LoVo (cell line): ENCODE data around the gene ACER3.
A peak's percentile ranks its signal among the peaks of the same experiment; 100 is the strongest.

ENCODE experiments used
- DNase-seq: peaks from one replicate; pipeline ENCODE4 v3.0.0-alpha.2; 2016; ENCODE audit warnings: low spot score

The ACER3 gene

GRCh38 chr11:77059806-77060205 is 199.1 kb downstream of the ACER3 start:
- DNase-seq = no peak

DNA sequence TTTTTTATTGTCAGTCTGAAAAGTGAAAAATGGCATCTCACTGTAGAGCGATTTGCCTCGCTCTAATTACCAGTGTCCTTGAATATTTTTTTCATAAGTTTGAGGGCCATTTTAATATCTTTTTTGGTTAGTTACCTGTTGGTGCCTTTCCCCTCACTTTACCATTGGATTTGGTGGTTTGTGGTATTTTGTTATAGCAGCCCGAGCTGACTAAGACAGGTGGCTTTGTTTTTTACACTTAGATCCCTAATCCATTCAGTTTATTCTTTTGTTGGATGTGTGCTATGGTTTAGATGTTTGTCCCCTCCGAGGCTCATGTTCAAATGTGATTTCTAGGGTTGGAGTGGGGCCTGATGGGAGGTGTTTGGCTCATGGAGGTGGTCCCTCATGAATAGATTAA is 199.5 kb downstream of the ACER3 start:
- DNase-seq = no peak

- DNase-seq = peak; percentile 56
Observed at GRCh38 chr11:77061258-77061657, 200.5 kb downstream of the ACER3 start.

- DNase-seq = no peak
Observed at GRCh38 chr11:77062924-77063323, 202.2 kb downstream of the ACER3 start.

DNA sequence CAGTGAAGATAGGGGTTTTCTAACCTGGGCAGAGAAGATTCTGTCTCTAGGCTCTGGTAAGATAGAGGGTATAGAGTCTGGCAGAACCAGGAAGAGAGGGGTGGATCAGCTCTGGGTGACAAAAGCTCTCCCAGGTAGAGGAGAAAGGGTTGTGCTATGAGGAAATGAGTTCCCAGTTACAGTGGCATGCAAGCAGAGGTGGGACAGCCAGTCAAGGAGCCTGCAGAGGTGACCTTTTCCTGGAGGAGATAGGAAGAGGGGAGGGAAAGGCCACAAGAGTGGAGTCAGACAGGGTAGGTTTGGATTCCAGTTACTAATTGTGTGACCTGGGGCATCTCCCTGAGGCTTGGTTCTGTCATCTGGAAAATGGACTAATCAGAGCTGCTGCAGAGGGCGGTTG is 202.7 kb downstream of the ACER3 start:
- no peak for DNase-seq

- no peak for DNase-seq
Observed at GRCh38 chr11:77063861-77064260, 203.1 kb downstream of the ACER3 start.

- DNase-seq = no peak
Observed at GRCh38 chr11:77064648-77065217, 204.0 kb downstream of the ACER3 start.

GRCh38 chr11:77065878-77066228 is 205.1 kb downstream of the ACER3 start:
- no peak for DNase-seq

DNA sequence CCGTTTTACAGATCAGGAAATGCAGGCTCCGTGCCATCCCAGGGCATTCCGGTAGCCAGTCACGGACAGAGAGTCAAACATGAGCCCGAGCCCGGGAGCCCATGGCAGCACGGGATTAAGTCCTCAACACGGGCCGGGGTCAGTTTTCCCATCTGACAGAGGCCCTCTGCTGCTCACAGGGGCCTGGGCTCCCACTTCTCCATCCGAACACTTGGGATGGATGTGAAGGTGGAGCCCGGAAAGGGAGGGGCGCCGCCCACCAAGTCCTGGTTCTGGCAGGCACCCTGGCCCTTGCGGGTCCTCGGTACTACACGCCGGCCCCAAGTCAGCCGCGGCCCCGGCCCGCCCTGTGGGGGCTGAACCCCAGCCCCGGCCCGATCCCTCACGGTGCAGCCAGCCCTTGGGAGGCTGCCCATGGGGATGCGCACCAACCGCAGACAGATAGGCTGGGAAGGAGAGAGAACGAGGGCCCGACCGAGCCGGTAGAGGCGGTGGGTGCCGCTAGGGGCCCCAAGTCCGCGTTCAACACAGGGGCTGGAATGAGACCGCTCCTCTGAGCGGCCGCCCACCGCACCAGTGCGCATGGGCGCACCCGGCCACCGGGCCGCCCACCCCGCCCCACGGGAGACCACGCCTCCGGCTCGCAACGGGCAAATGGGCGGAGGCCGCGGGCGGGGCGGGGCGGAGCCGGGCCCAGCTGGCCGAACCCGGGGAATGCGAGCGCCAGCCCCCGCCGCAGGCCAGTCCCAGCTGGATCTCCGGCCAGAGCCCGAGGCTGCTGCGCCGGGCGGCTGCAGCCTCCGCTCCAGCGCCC is 205.7 kb downstream of the ACER3 start, which contains the start of gene CAPN5:
CAPN5 (plus strand) TSS at position 743 of the 814 bp plus-strand sequence. CDS start 17,916 bp downstream, outside the sequence.
- peak; percentile 92 for DNase-seq

- DNase-seq = no peak
Observed at GRCh38 chr11:77067861-77068443, 207.2 kb downstream of the ACER3 start.

DNA sequence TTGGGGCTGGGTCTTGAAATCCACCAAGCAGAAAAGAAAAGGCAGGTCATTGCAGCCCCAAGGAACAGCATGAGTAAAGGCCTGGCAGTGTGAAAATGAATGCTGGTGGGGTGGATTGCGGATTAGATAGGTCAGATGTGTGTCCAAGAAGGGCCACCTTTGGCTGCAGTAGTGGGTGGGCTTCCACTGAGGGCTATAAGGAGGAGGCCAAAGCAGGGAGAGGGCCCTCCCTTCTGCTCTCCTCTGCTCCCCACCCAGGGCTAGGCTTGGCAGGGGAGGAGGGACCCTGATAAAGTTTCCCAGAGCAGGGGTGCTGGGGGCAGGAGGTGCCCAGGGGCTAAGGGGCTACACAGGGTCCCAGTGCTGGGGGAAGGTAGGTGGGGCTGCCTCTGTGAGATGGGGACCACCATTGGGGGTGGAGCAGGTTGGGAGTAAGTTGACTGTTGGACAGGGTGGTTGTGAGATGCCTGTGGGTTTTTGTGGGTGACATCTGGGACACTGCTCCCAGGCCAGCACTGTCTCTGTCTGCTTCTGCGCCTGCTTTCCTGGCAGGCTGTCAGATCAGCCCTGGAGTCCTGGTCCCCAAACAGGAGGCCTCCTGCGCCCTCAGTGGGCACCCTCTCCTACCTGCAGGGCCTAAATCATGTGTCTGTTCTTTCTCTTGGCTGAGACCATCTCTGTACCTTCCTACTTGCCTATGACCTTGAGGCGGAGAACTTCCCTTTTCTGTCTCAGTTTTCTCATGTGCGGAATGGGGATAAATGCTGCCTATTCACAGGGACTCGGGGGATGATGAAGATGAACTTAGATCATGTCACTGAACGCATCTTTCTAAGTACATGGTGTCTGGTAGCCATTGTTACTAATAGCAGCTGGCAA is 208.0 kb downstream of the ACER3 start:
- DNase-seq = no peak

DNA sequence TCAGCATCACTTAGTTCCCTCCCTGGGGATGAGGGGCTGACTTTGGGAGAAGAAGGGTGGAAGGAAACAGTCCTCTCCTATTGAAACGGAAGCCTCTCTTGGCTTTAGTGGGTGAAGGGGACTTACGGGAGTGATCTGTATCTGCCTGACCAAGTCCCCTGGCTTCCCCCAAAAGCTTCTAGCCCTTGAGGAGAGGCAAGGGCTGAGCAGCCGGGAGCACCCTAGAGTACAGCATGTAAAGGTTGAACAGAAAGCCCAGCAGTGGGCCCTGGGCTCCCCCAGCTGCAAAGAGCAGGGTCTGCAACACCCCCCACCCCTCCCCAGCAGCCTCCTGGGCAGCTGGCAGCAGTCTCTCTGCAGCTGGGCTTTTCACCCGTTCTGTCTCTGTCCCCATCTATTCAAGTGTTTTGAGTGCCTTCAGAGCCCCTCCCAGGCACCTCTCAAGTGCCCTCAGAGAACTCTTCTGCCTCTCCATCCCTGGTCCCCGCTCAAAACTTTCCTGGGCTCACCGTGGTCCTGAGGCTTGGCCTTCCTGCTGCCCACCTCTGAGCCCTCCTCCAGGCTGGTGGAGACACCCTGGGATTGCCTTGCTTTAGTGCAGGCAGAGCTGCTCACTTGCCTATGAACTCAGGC is 208.7 kb downstream of the ACER3 start:
- no peak for DNase-seq

- DNase-seq = no peak
Observed at GRCh38 chr11:77069969-77070582, 209.4 kb downstream of the ACER3 start.

- no peak for DNase-seq
Observed at GRCh38 chr11:77071077-77071476, 210.4 kb downstream of the ACER3 start.

DNA sequence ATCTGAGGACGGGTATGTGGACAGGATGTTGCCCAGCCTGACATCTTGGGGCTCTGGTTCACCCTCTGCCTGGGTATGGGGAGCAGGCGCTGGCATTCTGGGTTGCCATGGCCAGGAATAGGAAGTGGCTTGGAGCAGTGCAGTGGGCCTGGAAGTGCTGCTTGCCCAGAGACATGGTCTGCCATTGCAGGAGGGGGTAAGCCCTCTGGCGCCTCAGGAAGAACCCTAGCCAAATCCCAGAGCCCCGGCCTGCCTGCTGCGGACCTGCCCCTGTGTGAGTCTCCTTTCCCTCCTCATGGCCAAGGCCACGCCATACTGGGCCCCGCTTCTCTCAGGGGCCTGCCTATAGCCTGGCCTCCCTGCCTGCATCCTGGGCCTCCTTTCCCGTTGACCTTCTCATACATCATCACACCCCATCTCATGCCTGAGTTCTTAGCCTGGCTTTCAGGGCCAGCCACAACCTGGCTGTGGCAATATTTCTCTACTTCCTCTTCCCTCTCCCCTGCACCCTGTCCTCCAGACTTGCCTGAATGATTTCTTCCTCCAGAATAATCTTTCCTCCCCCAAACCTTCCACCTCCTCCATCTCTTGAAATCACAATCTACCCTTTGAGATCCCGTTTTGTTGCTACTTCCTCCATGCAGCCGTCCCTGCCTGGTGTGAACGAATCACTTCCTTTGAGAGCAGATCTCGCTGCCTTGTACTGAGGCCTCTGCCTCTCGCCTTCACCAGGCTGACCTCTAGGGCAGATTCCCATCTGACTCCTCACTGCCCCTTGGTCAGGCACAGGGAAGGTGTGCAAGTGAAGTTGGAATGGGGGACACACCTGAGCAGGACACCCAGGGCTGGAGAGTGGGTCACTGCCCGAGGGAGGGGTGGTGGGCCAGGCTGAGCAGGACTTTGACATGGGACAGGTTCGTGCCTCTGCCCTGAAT is 211.2 kb downstream of the ACER3 start:
- no peak for DNase-seq

DNA sequence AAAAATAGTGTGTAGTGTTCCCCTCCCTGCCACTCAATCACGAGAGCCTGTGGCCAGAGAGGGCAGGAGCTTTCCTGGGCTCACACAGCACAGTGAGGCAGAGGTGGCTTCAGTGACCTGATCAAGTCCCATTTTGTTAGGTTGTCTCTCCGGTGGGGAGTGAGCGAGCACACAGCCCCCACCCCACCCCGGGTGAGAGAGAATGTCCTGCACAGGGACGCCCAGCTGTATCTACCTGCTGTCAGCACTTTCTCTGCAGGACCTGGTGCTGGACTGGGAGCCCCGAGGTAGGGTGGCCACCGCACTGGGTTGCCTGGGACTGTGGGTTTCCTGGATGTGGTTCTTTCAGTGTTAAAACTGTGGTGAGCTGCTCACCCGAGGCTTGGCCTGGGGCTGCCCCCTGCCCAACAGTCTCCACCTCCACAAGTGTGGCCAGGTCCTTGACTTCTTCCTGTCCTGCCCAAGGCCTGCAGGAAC is 212.2 kb downstream of the ACER3 start:
- DNase-seq = no peak

GRCh38 chr11:77073328-77074001 is 212.7 kb downstream of the ACER3 start:
- DNase-seq = no peak

GRCh38 chr11:77074205-77074604 is 213.5 kb downstream of the ACER3 start:
- no peak for DNase-seq

DNA sequence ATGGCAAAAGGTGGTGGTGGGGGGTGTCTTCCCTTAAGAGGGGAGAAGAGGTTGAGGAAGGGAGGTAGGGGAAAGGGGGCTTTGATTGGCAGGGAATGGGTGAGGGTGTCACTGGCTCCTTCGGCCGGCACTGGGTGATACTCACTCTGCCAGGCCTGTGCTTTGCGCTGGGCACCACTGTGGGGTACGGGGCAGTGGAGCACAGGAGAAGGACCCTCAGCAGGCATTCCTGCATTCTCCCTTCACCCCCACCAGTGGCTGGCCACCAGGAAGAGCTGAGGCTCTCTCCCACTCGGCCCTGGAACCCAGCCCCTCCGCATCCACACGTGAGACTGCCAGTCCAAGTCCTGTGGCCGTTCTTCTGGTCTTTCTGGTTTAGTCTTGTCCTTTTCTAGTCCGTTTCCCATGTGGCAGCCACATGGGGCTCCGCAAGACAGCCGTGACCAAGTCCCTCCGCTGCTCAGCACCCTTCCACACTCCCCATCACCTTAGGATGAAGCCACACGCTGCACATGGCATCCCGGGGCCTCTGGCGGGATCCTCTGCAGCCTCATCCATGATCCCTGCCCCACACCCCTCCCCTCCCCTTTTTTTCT is 214.0 kb downstream of the ACER3 start:
- no peak for DNase-seq
